ENCODE measurements around the gene POLR2E.
"Not testable (repeated sequence)": the region's sequence is repeated elsewhere in the genome, so short reads cannot be mapped to it uniquely, and the experiment has no call there.

Gene POLR2E

DNA sequence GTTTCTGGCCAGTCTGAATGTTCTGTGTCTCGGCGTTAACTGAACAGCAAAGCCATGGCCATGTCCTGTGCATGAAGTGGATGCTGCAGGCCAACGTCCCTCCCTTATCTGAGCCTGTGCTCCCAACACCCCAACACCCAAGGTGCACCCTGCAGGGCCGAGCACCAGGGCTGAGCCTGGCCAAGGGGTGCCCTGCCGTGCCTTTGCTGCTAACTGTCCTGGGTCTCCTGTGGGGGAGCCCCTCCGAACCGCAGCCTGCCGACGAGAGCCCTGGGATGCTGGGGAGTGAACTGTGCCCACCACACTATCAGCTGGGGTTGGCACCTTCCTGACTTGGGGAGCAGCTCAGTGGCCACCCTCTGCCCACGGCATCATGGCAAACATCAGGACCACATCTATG is 26.2 kb upstream of the POLR2E start:
- DNase-seq (ENCODE audit: low read depth), result no peak
- TF ChIP-seq, protein P1, sequence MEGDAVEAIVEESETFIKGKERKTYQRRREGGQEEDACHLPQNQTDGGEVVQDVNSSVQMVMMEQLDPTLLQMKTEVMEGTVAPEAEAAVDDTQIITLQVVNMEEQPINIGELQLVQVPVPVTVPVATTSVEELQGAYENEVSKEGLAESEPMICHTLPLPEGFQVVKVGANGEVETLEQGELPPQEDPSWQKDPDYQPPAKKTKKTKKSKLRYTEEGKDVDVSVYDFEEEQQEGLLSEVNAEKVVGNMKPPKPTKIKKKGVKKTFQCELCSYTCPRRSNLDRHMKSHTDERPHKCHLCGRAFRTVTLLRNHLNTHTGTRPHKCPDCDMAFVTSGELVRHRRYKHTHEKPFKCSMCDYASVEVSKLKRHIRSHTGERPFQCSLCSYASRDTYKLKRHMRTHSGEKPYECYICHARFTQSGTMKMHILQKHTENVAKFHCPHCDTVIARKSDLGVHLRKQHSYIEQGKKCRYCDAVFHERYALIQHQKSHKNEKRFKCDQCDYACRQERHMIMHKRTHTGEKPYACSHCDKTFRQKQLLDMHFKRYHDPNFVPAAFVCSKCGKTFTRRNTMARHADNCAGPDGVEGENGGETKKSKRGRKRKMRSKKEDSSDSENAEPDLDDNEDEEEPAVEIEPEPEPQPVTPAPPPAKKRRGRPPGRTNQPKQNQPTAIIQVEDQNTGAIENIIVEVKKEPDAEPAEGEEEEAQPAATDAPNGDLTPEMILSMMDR (IDR thresholded peaks at IDR 0.05; ENCODE audit: insufficient read depth, low read depth, low read length, missing control alignments), result no peak
- no peak overlapping the region for H3K4me3 ChIP-seq (ENCODE audit: low read length)

DNA sequence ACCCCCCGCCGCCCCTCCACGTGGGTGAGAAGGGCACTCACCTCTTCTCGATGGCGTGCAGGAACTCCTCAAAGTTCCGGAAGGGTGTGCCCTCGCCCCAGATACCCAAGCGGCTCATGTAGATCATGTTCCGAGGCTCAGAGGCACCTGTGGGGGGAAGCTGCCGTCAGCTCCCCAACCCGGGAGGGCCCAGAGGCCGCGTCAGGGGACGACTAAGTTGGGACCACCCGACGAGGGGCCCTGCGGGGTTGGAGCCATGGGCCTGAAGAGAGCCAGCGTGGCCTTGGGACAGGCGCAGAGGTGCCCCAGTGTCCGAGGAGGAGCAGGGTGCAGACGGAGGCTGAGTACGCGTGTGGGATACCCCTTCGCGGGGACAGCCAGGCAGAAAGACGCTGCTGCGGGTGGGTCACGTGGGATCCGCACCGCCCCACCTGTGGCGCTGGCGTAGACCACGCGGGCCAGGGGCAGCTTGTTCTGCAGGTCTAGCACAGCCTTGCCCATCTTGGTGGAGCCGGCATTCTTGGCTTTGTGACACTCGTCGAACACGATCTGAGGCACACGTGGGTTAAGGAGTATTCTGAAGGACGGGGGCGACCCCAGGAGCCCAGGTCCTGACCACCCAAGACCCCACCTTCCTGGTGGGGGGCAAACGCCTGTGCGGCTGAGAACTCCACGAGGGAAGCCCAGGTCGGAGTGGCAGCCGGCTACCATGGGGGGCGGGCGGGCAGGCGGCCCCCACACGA is 24.5 kb upstream of the POLR2E start:
- TF ChIP-seq, protein P1 (IDR thresholded peaks at IDR 0.05; ENCODE audit: insufficient read depth, low read depth, low read length, missing control alignments), result no peak
- H3K4me3 ChIP-seq (ENCODE audit: low read length), result no peak overlapping the region
- no peak for DNase-seq (ENCODE audit: low read depth)

DNA sequence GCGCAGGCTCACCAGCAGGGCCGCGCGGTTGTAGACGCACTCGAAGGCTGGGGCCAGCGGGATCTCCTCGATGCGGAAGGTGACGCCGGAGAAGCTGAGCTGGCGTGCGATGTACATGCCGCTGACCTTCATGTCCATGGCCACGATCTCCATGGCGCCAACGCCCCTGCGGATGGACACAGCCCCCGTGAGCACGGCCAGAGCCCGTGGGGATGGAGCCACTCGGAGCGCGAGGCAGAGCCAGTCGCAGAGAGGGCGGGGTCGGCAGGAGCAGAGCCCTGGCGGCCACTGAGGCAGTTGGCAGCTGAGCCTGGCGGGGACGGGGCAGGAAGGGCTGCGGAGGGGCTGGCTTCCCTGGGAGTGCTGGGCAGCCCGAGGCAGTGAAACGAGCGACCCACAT is 23.8 kb upstream of the POLR2E start:
- TF ChIP-seq, protein P1 (IDR thresholded peaks at IDR 0.05; ENCODE audit: insufficient read depth, low read depth, low read length, missing control alignments), result no peak
- DNase-seq (ENCODE audit: low read depth), result no peak

DNA sequence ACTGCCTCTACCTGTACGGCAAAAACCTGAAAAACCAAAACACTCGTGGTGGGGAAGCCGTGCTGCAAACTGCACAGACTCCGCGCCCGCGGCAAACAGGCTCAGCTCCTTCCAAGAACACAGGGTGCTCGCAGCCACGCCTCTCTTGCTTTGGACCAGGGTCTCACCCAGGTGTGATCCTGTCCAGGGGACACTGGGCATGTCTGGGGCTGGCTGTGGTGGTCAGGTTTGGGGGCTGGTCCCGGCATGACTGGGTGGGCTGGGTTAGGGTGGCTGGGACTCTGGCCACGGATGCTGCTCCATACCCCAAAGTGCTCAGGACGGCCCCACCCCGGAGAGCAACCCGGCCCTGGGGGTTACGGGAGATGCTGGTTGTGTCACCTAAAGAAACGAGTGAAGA is 22.5 kb upstream of the POLR2E start:
- TF ChIP-seq, protein P1 (IDR thresholded peaks at IDR 0.05; ENCODE audit: insufficient read depth, low read depth, low read length, missing control alignments), result no peak
- DNase-seq (ENCODE audit: low read depth), result no peak
- H3K4me3 ChIP-seq (ENCODE audit: low read length), result no peak overlapping the region

More for the DNA sequence above, 23.8 kb upstream of the POLR2E start:
- H3K4me3 ChIP-seq (ENCODE audit: low read length), result no peak overlapping the region

DNA sequence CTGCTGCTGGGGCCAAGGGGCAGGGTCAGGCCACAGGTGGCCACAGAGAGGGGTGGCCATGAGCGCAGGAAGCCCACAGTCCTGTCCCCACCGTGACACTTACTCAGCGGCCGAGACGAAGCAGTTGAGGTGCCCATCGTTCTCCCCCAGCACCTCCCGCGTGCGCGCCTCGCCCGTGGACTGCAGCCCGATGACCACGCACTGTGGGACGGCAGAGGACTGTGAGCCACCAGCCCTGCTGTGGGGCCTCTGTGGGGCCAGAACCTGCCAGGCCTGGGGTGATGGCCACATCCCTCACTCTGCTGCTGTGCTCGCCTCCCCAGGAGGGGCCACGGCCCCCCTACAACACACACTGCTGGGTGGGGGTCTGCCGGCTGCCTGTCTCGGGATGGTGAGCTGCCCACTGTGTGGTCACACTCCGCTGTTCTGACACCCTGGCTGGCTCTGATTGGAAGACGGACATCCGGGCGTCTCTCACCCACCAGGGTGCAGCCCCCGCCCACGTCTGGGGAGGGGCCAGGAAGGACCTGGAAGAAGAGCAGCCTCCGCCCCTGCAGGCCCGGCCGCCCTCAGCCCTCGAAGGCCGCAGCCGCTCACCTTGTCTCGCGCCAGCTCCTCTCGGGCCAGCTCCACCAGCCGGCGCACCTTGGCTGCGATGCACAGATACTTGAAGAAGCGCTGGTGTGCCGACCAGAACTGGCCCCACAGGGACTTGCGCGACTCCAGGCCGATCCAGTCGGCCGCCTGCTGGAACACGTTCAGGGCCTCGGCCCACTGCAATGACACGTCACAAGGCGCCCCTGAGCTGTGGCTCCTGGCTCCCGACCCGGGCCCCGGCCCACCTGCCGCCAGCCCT is 21.8 kb upstream of the POLR2E start:
- TF ChIP-seq, protein P1 (IDR thresholded peaks at IDR 0.05; ENCODE audit: insufficient read depth, low read depth, low read length, missing control alignments), result no peak
- H3K4me3 ChIP-seq (ENCODE audit: low read length), result no peak overlapping the region

DNA sequence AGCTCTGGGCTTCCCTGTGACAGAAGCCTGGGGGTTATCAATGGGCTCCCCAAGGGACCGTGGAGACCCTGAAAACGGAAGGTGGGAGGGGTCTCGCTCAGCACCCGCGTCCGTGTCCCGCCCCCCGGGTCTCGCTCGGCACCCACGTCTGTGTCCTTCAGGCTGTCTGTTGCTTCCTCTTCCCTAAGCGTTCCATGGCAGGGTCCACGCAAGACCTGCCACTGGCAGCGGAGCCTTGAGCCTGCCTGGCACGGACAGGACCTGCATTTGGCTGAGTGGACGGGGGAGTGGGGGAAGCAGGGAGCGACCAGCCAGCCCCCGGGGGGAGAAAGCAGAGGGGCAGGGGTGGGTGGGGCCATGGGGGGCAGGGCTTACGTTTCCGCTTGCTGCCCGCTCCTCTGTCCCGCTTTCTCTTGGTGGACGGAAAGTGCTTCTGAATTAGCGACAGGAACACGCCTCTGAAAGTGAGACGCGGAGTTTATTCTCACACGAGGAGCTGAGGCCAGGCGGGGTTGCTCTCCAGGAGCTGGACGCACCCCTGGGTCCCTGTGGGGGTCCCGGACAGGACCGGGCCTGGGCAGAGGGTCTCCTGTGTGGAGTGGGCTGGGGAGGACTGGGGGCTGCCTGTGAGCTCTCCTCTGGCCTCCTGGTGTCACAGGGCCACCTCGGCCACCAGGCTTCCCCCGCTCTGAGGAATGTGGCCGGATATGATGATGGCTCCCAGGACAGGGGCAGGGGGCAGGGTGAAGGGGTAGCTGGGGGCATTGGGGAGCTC is 20.7 kb upstream of the POLR2E start:
- DNase-seq (ENCODE audit: low read depth), result no peak
- TF ChIP-seq, protein P1 (IDR thresholded peaks at IDR 0.05; ENCODE audit: insufficient read depth, low read depth, low read length, missing control alignments), result no peak
- no peak overlapping the region for H3K4me3 ChIP-seq (ENCODE audit: low read length)

More for the DNA sequence above, 21.8 kb upstream of the POLR2E start:
- no peak for DNase-seq (ENCODE audit: low read depth)

DNA sequence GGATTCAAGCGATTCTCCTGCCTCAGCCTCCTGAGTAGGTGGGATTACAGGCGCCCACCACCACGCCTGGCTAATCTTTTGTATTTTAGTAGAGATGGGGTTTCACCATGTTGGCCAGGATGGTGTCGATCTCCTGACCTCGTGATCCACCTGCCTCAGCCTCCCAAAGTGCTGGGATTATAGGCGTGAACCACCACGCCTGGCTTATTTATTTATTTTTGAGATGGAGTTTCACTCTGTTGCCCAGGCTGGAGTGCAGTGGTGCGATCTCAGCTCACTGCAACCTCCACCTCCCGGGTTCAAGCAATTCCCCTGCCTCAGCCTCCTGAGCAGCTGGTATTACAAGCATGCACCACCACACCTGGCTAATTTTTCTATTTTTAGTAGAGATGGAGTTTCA is 19.6 kb upstream of the POLR2E start:
- DNase-seq (ENCODE audit: low read depth), result not testable (repeated sequence)

More for the DNA sequence above, 19.6 kb upstream of the POLR2E start:
- not testable (repeated sequence) for H3K4me3 ChIP-seq (ENCODE audit: low read length)
